Chondrocyte (in vitro differentiated cells): ENCODE data around the gene MYLK. TPM values are rescaled to one million over a fixed set of nuclear protein-coding genes. Genes with fewer than 3 reads are reported as not detected.

Experiments used
- DNase-seq: peaks from one replicate; pipeline ENCODE4 v3.0.0; 2021; ENCODE audit warnings: mixed read lengths, low spot score
- H3K27ac Mint-ChIP-seq: one replicate; pipeline ENCODE4 v1.8.0; 2021; ENCODE audit warnings: mild to moderate bottlenecking, moderate library complexity, mixed read lengths; ENCODE audit not compliant: unreplicated experiment
- H3K27me3 Mint-ChIP-seq: 2 replicates; pipeline ENCODE4 v1.8.0; 2021; ENCODE audit warnings: low read depth, mixed read lengths
- H3K36me3 Mint-ChIP-seq: 2 replicates; pipeline ENCODE4 v1.8.0; 2021; ENCODE audit warnings: low read depth, mixed read lengths
- H3K4me1 Mint-ChIP-seq: 2 replicates; pipeline ENCODE4 v1.8.0; 2021; ENCODE audit warnings: low read depth, mild to moderate bottlenecking, mixed read lengths
- H3K4me3 Mint-ChIP-seq: one replicate; pipeline ENCODE4 v1.8.0; 2021; ENCODE audit warnings: mild to moderate bottlenecking, moderate library complexity, mixed read lengths; ENCODE audit not compliant: unreplicated experiment
- H3K9me3 Mint-ChIP-seq: 2 replicates; pipeline ENCODE4 v1.8.0; 2021; ENCODE audit warnings: low read depth, mixed read lengths
- CTCF ChIP-seq: fragments of 200-600 bp; sonication (generic); IDR thresholded peaks from 2 replicates; pipeline ENCODE4 v1.5.0; 2021; ENCODE audit warnings: antibody characterized with exemption, mild to moderate bottlenecking, moderate library complexity
- total RNA-seq: library from RNA; stranded (reverse); gene quantifications from 3 replicates; pipeline ENCODE4 v1.2.1, GENCODE V29; 2021

Gene MYLK
- total RNA-seq, 1 donor from 2014 or later = 405 TPM

GRCh38 chr3:123655400-123655799 lies 228.7 kb downstream of the MYLK start:
- H3K9me3 Mint-ChIP-seq = peaks cover 3% of the 10 kb centered on the region
- DNase-seq = no peak
- no peak overlapping the region for H3K4me3 Mint-ChIP-seq
- H3K27ac Mint-ChIP-seq = peak overlapping the region; percentile 84
- no peak for TF ChIP-seq CTCF
- H3K4me1 Mint-ChIP-seq = peaks cover 95% of the 10 kb centered on the region
- peaks cover 47% of the 10 kb centered on the region for H3K36me3 Mint-ChIP-seq
- no peaks in the 10 kb centered on the region for H3K27me3 Mint-ChIP-seq

- DNase-seq = no peak
- Mint-ChIP-seq H3K27me3 (no peaks in the 10 kb centered on the region), H3K4me3 (no peak overlapping the region), H3K27ac (peak overlapping the region; percentile 98), H3K9me3 (peaks cover 3% of the 10 kb centered on the region), H3K36me3 (peaks cover 60% of the 10 kb centered on the region), H3K4me1 (peaks cover 78% of the 10 kb centered on the region)
- no peak for TF ChIP-seq CTCF
Measured at GRCh38 chr3:123653221-123653682, 230.9 kb downstream of the MYLK start.

- H3K9me3 Mint-ChIP-seq = peaks cover 3% of the 10 kb centered on the region
- H3K36me3 Mint-ChIP-seq = peaks cover 60% of the 10 kb centered on the region
- peak overlapping the region; percentile 98 for H3K27ac Mint-ChIP-seq
- H3K4me3 Mint-ChIP-seq = no peak overlapping the region
- TF ChIP-seq CTCF = peak; percentile 96
- H3K27me3 Mint-ChIP-seq = no peaks in the 10 kb centered on the region
- peaks cover 70% of the 10 kb centered on the region for H3K4me1 Mint-ChIP-seq
- DNase-seq = no peak
Measured at GRCh38 chr3:123652342-123652984, 231.7 kb downstream of the MYLK start.

GRCh38 chr3:123651449-123652341 lies 232.4 kb downstream of the MYLK start:
- TF ChIP-seq CTCF = no peak
- no peak for DNase-seq
- Mint-ChIP-seq H3K4me1 (peaks cover 62% of the 10 kb centered on the region), H3K36me3 (peaks cover 57% of the 10 kb centered on the region), H3K27me3 (no peaks in the 10 kb centered on the region), H3K27ac (peak overlapping the region; percentile 98), H3K4me3 (no peak overlapping the region), H3K9me3 (no peaks in the 10 kb centered on the region)

GRCh38 chr3:123650101-123650500 lies 234.0 kb downstream of the MYLK start:
- TF ChIP-seq CTCF = no peak

More at GRCh38 chr3:123650101-123650500, 234.0 kb downstream of the MYLK start:
- no peak for DNase-seq
- no peaks in the 10 kb centered on the region for H3K9me3 Mint-ChIP-seq
- H3K4me1 Mint-ChIP-seq = peaks cover 46% of the 10 kb centered on the region
- H3K36me3 Mint-ChIP-seq = peaks cover 51% of the 10 kb centered on the region
- no peak overlapping the region for H3K4me3 Mint-ChIP-seq
- H3K27ac Mint-ChIP-seq = peak overlapping the region; percentile 79
- no peaks in the 10 kb centered on the region for H3K27me3 Mint-ChIP-seq
